PC-3 (cell line): Measurements from ENCODE around the gene MTHFD1L. TPM values are rescaled to one million over a fixed set of nuclear protein-coding genes. Genes with fewer than 3 reads are reported as not detected.

Experiments used
- ATAC-seq: fragments of 200-7000 bp; cut with Tn5 transposase; 2 replicates; pipeline ENCODE4 v1.9.1; 2020; ENCODE audit warnings: mild to moderate bottlenecking, moderate library complexity
- BruUV-seq: library from RNA; stranded (reverse); fragments of 400-500 nt; replicated peaks from 2 replicates; lab custom pipeline; 2021; lab: Mats Ljungman, UMichigan
- CTCF ChIA-PET: fragments of 300-600 bp; sonication (Branson Sonifier 250); formaldehyde crosslinking; loops from one replicate; lab custom pipeline; 2022; ENCODE audit warnings: antibody characterized with exemption; lab: Charles Lee
- POLR2A ChIA-PET: fragments of 300-600 bp; sonication (Branson Sonifier 250); formaldehyde crosslinking; loops from one replicate; lab custom pipeline; 2022; ENCODE audit warnings: antibody characterized with exemption; ENCODE audit not compliant: unreplicated experiment; lab: Charles Lee
- DNase-seq: peaks from one replicate; pipeline ENCODE4 v3.0.0-alpha.2; 2015
- H2AFZ ChIP-seq: fragments of 300-600 bp; sonication (generic); 2 replicates; pipeline ENCODE4 v1.6.0; 2016; ENCODE audit warnings: antibody characterized with exemption, low read length
- H3F3A ChIP-seq: fragments of 300-600 bp; sonication (generic); one replicate; pipeline ENCODE4 v1.6.0; 2017; ENCODE audit warnings: antibody characterized with exemption, low read length, control low read depth, mild to moderate bottlenecking; ENCODE audit not compliant: unreplicated experiment
- H3K27ac ChIP-seq: fragments of 300-600 bp; sonication (generic); 2 replicates; pipeline ENCODE4 v1.5.1; 2016; ENCODE audit warnings: mild to moderate bottlenecking, low read length
- H3K27me3 ChIP-seq: fragments of 300-600 bp; sonication (generic); 2 replicates; pipeline ENCODE4 v1.6.1; 2016; ENCODE audit warnings: low read length, mixed read lengths
- H3K36me3 ChIP-seq: fragments of 300-600 bp; sonication (generic); 2 replicates; pipeline ENCODE4 v1.6.1; 2016; ENCODE audit warnings: low read depth, mixed run types, low read length, mixed read lengths
- H3K4me1 ChIP-seq: fragments of 300-600 bp; sonication (generic); 2 replicates; pipeline ENCODE4 v1.5.1; 2016; ENCODE audit warnings: low read length; ENCODE audit not compliant: insufficient read depth
- H3K4me2 ChIP-seq: fragments of 300-600 bp; sonication (generic); 2 replicates; pipeline ENCODE4 v1.6.0; 2016; ENCODE audit warnings: low read length
- H3K4me3 ChIP-seq: fragments of 300-600 bp; sonication (generic); 2 replicates; pipeline ENCODE4 v1.5.1; 2016; ENCODE audit warnings: mild to moderate bottlenecking, low read length, mixed read lengths
- H3K79me2 ChIP-seq: fragments of 300-600 bp; sonication (generic); 2 replicates; pipeline ENCODE4 v1.6.1; 2017; ENCODE audit warnings: low read length, mixed read lengths
- H3K9ac ChIP-seq: fragments of 300-600 bp; sonication (generic); 2 replicates; pipeline ENCODE4 v1.6.0; 2016; ENCODE audit warnings: mild to moderate bottlenecking, low read length
- H3K9me2 ChIP-seq: fragments of 300-600 bp; sonication (generic); replicated peaks from 2 replicates; pipeline ENCODE4 v1.6.1; 2016; ENCODE audit warnings: mixed run types, low read length, mixed read lengths
- H3K9me3 ChIP-seq: fragments of 300-600 bp; sonication (generic); 2 replicates; pipeline ENCODE4 v1.6.1; 2016; ENCODE audit warnings: low read length, mixed read lengths
- H4K20me1 ChIP-seq: fragments of 300-600 bp; sonication (generic); 2 replicates; pipeline ENCODE4 v1.6.1; 2016; ENCODE audit warnings: low read length, mixed read lengths
- CTCF ChIP-seq: fragments of 300-600 bp; sonication (generic); conservative IDR thresholded peaks from 2 replicates; pipeline ENCODE4 v1.5.1; 2017; ENCODE audit warnings: antibody characterized with exemption, low read depth, mild to moderate bottlenecking, low read length
- EZH2 ChIP-seq: fragments of 300-600 bp; sonication (generic); IDR thresholded peaks from one replicate; pipeline ENCODE4 v1.6.1; 2017; ENCODE audit warnings: antibody characterized with exemption, mild to moderate bottlenecking, low read length; ENCODE audit not compliant: unreplicated experiment
- EZH2phosphoT487 ChIP-seq: fragments of 300-600 bp; sonication (generic); IDR thresholded peaks from 2 replicates; pipeline ENCODE4 v1.6.1; 2018; ENCODE audit warnings: mild to moderate bottlenecking, antibody characterized with exemption, low read length, borderline replicate concordance
- intact Hi-C: fragments of 100-400 bp; cut with micrococcal nuclease; formaldehyde crosslinking; loops from 2 replicates; pipeline ENCODE4 v1.9.0; 2023
- total RNA-seq: library from RNA; depleted of rRNA; stranded (reverse); fragments of >200 nt; gene quantifications from 2 replicates; pipeline ENCODE4 v1.2.3, GENCODE V29; 2014

The MTHFD1L gene
- total RNA-seq, 1 experiment from 2014 or later: 11.9 TPM

GRCh38 chr6:150863213-150863928 is 2.1 kb upstream of the MTHFD1L start:
- ATAC-seq (no peak), DNase-seq (no peak)
- ChIA-PET CTCF (no interaction called here), POLR2A (no interaction called here)
- Histone ChIP-seq H3K27me3 (no peaks in the 10 kb centered on the region), H3K4me1 (peaks cover 8% of the 10 kb centered on the region), H3K9ac (no peak overlapping the region), H3K4me2 (no peak overlapping the region), H3K9me2 (no peaks in the 10 kb centered on the region), H4K20me1 (no peaks in the 10 kb centered on the region), H3K4me3 (no peak overlapping the region), H3F3A (no peaks in the 10 kb centered on the region), H3K27ac (no peak overlapping the region), H3K36me3 (no peaks in the 10 kb centered on the region), H3K9me3 (no peaks in the 10 kb centered on the region), H3K79me2 (peaks cover 21% of the 10 kb centered on the region), H2AFZ (no peak overlapping the region)
- BruUV-seq: no TSS peak
- intact Hi-C loops: no loop called here
- TF ChIP-seq EZH2phosphoT487: no peak
- no peak for TF ChIP-seq CTCF
- no peak for TF ChIP-seq EZH2

GRCh38 chr6:150865043-150865405 is 478 bp upstream of the MTHFD1L start:
- Histone ChIP-seq H3K9me2 (no peaks in the 10 kb centered on the region), H2AFZ (peak overlapping the region; percentile 87), H3K9ac (peak overlapping the region; percentile 85), H3K36me3 (no peaks in the 10 kb centered on the region), H3K27me3 (no peaks in the 10 kb centered on the region), H3K27ac (peak overlapping the region; percentile 40; the same call in 1 of the 2 replicates), H4K20me1 (no peaks in the 10 kb centered on the region), H3K79me2 (peaks cover 37% of the 10 kb centered on the region), H3K4me3 (peak overlapping the region; percentile 87), H3K4me1 (peaks cover 6% of the 10 kb centered on the region), H3K4me2 (peak overlapping the region; percentile 98), H3F3A (no peaks in the 10 kb centered on the region), H3K9me3 (no peaks in the 10 kb centered on the region)
- ChIA-PET CTCF (interaction anchor here (1.3 kb wide), 1 partner anchor 27 kb away, joined by 5 read pairs; no protein-coding TSS in a partner anchor), POLR2A (interaction anchor here (0.5 to 1.9 kb wide), 3 partner anchors 17 to 38 kb away, joined by 6 to 15 read pairs (median 10); no protein-coding TSS in a partner anchor)
- no peak for ATAC-seq
- DNase-seq: no peak
- TF ChIP-seq EZH2: no peak
- no peak for TF ChIP-seq CTCF
- no peak for TF ChIP-seq EZH2phosphoT487
- BruUV-seq: TSS peak; percentile 96
- intact Hi-C loops: no loop called here
